K562 (cell line): ENCODE data around the gene COPA. TPM values are rescaled to one million over a fixed set of nuclear protein-coding genes. Genes with fewer than 3 reads are reported as not detected.

ENCODE experiments used
- ATAC-seq: fragments of 200-7000 bp; cut with Tn5 transposase; 3 replicates; pipeline ENCODE4 v1.9.1; 2020; ENCODE audit warnings: moderate library complexity
- BruUV-seq: library from RNA; stranded (reverse); fragments of 400-500 nt; replicated peaks from 2 replicates; lab custom pipeline; 2021; lab: Mats Ljungman, UMichigan
- CTCF ChIA-PET: fragments of 300-600 bp; formaldehyde crosslinking; extraction: SDS; loops from one replicate; lab custom pipeline; 2021; ENCODE audit warnings: low intra/inter-chr PET ratio; lab: Yijun Ruan, JAX
- POLR2A ChIA-PET: fragments of 300-600, 350-650 bp; sonication (Branson Sonifier 250); formaldehyde crosslinking; extraction: SDS; loops from one replicate; lab custom pipeline; 2021; ENCODE audit warnings: antibody characterized with exemption, inconsistent platforms; lab: Yijun Ruan, JAX
- DNase-seq, 4 experiments: peaks; one replicate each; pipeline versions ENCODE4 v3.0.0 to v3.0.0-alpha.2; 2011 to 2018; ENCODE audit warnings: low spot score in 3 of 4, mixed read lengths in 3 of 4; ENCODE audit errors: extremely low read depth in 1 of 4
- FAIRE-seq: peaks from 2 replicates; lab custom pipeline; 2011; peaks lifted over from hg19 to GRCh38; lab: Jason Lieb, UNC
- H2AFZ ChIP-seq: 2 replicates; pipeline ENCODE4 v1.6.0; 2011; ENCODE audit warnings: low read depth, low read length, control low read depth, inconsistent platforms
- H3K27ac ChIP-seq: fragments of 200-600 bp; 3 replicates; pipeline ENCODE4 v1.8.0; 2011; ENCODE audit warnings: low read depth, mild to moderate bottlenecking, control low read depth, inconsistent platforms, low read length, moderate library complexity, mixed read lengths; ENCODE audit errors: extremely low read depth
- H3K27me3 ChIP-seq, 2 experiments: fragments of 300-600 bp in 1 of 2; 2 replicates in 1 of 2; 3 replicates in 1 of 2; pipeline versions ENCODE4 v1.6.0 to v1.8.0; 2011; ENCODE audit warnings: inconsistent platforms in 2 of 2, low read length in 2 of 2, mild to moderate bottlenecking in 1 of 2, mixed read lengths in 1 of 2, moderate library complexity in 1 of 2; ENCODE audit not compliant: control insufficient read depth in 2 of 2, insufficient read depth in 2 of 2
- H3K36me3 ChIP-seq: fragments of 300-600 bp; 3 replicates; pipeline ENCODE4 v1.8.0; 2011; ENCODE audit warnings: mild to moderate bottlenecking, low read length, inconsistent platforms; ENCODE audit not compliant: control insufficient read depth, insufficient read depth
- H3K4me1 ChIP-seq, 2 experiments: fragments of 200-600 bp in 1 of 2; replicated peaks in 1 of 2; 2 replicates in 1 of 2; 3 replicates in 1 of 2; pipeline versions ENCODE4 v1.5.1 to v1.8.0; 2011; ENCODE audit warnings: inconsistent platforms in 2 of 2, low read length in 2 of 2, mild to moderate bottlenecking in 1 of 2, mixed read lengths in 1 of 2, moderate library complexity in 1 of 2; ENCODE audit not compliant: control insufficient read depth in 2 of 2, insufficient read depth in 2 of 2
- H3K4me2 ChIP-seq: 2 replicates; pipeline ENCODE4 v1.6.1; 2011; ENCODE audit warnings: low read length, control low read depth, inconsistent platforms, mixed read lengths; ENCODE audit not compliant: insufficient read depth
- H3K4me3 ChIP-seq: fragments of 200-600 bp; sonication (generic), shearing (Covaris generic); 2 replicates; pipeline ENCODE4 v1.5.1; 2016; ENCODE audit warnings: control low read depth, inconsistent platforms
- H3K79me2 ChIP-seq: fragments of 200-600 bp; 3 replicates; pipeline ENCODE4 v1.8.0; 2011; ENCODE audit warnings: low read length, inconsistent platforms; ENCODE audit not compliant: control insufficient read depth, insufficient read depth
- H3K9ac ChIP-seq, 2 experiments: 2 replicates each; pipeline versions ENCODE4 v1.6.0 to v1.6.1; 2011; ENCODE audit warnings: low read depth in 2 of 2, low read length in 2 of 2, control low read depth in 1 of 2, inconsistent platforms in 1 of 2, mild to moderate bottlenecking in 1 of 2, mixed read lengths in 1 of 2; ENCODE audit not compliant: insufficient read depth in 1 of 2
- H3K9me1 ChIP-seq: one replicate; pipeline ENCODE4 v1.6.0; 2011; ENCODE audit warnings: inconsistent platforms, mild to moderate bottlenecking, low read length, moderate library complexity; ENCODE audit not compliant: control insufficient read depth, insufficient read depth
- H3K9me3 ChIP-seq: replicated peaks from 2 replicates; pipeline ENCODE4 v1.5.1; 2011; ENCODE audit warnings: low read depth, low read length, inconsistent platforms; ENCODE audit not compliant: control insufficient read depth, insufficient read depth
- H4K20me1 ChIP-seq: replicated peaks from 2 replicates; pipeline ENCODE4 v1.6.1; 2011; ENCODE audit warnings: low read length, inconsistent platforms, mixed read lengths; ENCODE audit not compliant: control insufficient read depth, insufficient read depth
- ASH1L ChIP-seq: fragments of 450-650 bp; IDR thresholded peaks from 2 replicates; pipeline ENCODE4 v1.6.1; 2018; ENCODE audit warnings: borderline replicate concordance, mild to moderate bottlenecking, low read depth; ENCODE audit not compliant: partially characterized antibody
- E2F5 ChIP-seq: sonication (generic); formaldehyde crosslinking; IDR thresholded peaks from 2 replicates; pipeline ENCODE4 v1.8.0; 2022; ENCODE audit warnings: mild to moderate bottlenecking, missing genetic modification reagents
- FOXJ2 ChIP-seq: fragments of 200-800 bp; sonication (Bioruptor generic); IDR thresholded peaks from 2 replicates; pipeline ENCODE4 v1.6.1; 2016; ENCODE audit warnings: missing genetic modification characterization, missing compliant biosample characterization
- HEY1 ChIP-seq: fragments of 250-450 bp; sonication (Bioruptor Pico); IDR thresholded peaks from 2 replicates; pipeline ENCODE4 v1.5.0; 2020; ENCODE audit warnings: mild to moderate bottlenecking, moderate library complexity, borderline replicate concordance
- KDM2B ChIP-seq: fragments of 250-450 bp; sonication (Bioruptor Pico); IDR thresholded peaks from 2 replicates; pipeline ENCODE4 v1.8.0; 2021; ENCODE audit warnings: mild to moderate bottlenecking, moderate library complexity
- MED1 ChIP-seq: sonication (generic); formaldehyde crosslinking; IDR thresholded peaks from 2 replicates; pipeline ENCODE4 v1.8.1; 2023; ENCODE audit warnings: missing genetic modification reagents, borderline replicate concordance
- NR4A1 ChIP-seq, 2 experiments: fragments of 250-450 bp in 1 of 2; fragments of 450-650 bp in 1 of 2; sonication (Bioruptor Pico) in 1 of 2; IDR thresholded peaks; 2 replicates each; pipeline versions ENCODE4 v1.4.0 to v1.6.1; 2016 to 2020; ENCODE audit warnings: mild to moderate bottlenecking in 2 of 2, missing compliant biosample characterization in 1 of 2, missing genetic modification characterization in 1 of 2, moderate library complexity in 1 of 2
- SIN3A ChIP-seq, 2 experiments: fragments of 150-350 bp in 1 of 2; IDR thresholded peaks; 2 replicates each; pipeline ENCODE4 v1.6.1; 2011 to 2016; ENCODE audit warnings: borderline replicate concordance in 2 of 2, low read depth in 2 of 2, low read length in 2 of 2, mild to moderate bottlenecking in 2 of 2, moderate library complexity in 2 of 2; ENCODE audit not compliant: control insufficient read depth in 1 of 2
- USF1 ChIP-seq: sonication (generic); formaldehyde crosslinking; IDR thresholded peaks from 2 replicates; pipeline ENCODE4 v1.9.0; 2022; ENCODE audit warnings: mild to moderate bottlenecking, missing genetic modification reagents
- WGBS: fragments of 100-300 bp; shearing (Covaris generic); methylation state at CpG from one replicate; pipeline ENCODE4 v1.1.6; 2016; ENCODE audit warnings: low coverage, mixed read lengths; ENCODE audit not compliant: insufficient coverage; ENCODE audit errors: missing lambda C conversion rate; 5-methylcytosine and 5-hydroxymethylcytosine counted together
- in situ Hi-C: fragments of 300-500 bp; cut with MboI; formaldehyde crosslinking; loops from 4 replicates; pipeline ENCODE4 v1.15.0; 2018; ENCODE audit warnings: inconsistent platforms, mixed read lengths
- intact Hi-C: fragments of 100-400 bp; cut with micrococcal nuclease; formaldehyde crosslinking; loops from 2 replicates; pipeline ENCODE4 v1.14.2; 2022
- polyA plus RNA-seq, 8 experiments: library from polyadenylated mRNA; depleted of rRNA in 4 of 8; stranded (reverse) in 5 of 8; unstranded in 3 of 8; fragments of >200 nt; fragmentation: Nextera tagmentation in 2 of 8; fragmentation: Illumina TruSeq in 1 of 8; extraction: Ambion mirVana in 2 of 8; extraction: Trizol in 1 of 8; gene quantifications; 2 replicates each; pipeline versions ENCODE4 v1.2.1 to v1.2.3, GENCODE V29; 2011 to 2014; ENCODE audit warnings: inconsistent platforms in 1 of 8, missing spikeins in 1 of 8
- total RNA-seq, 7 experiments: library from RNA; depleted of rRNA in 6 of 7; stranded (reverse); fragments of >200 nt in 6 of 7; fragmentation: Illumina TruSeq in 2 of 7; extraction: Trizol in 2 of 7; gene quantifications; 2 replicates each; pipeline versions ENCODE4 v1.2.1 to v1.2.3, GENCODE V29; 2011 to 2021; ENCODE audit warnings: low replicate concordance in 1 of 7

The COPA gene
- total and polyA plus RNA-seq, 9 of the 15 experiments (the other 6 are each of a cell fraction or from before 2014, with no cell fraction given), result 49.8 to 222 (median 110) TPM

GRCh38 chr1:160261893-160262794 is 80.9 kb downstream of the COPA start, which contains the start of gene DCAF8 (continued):
- TF ChIP-seq E2F5 (CRISPR knock-in tag) (no peak), HEY1 (no peak), MED1 (CRISPR knock-in tag) (0 out of 2 replicates have a peak, but pooled peaks have one; percentile 67), USF1 (CRISPR knock-in tag) (peak; percentile 47; the same call in 1 of the 2 replicates), SIN3A (IDR thresholded peaks at IDR 0.05; ENCODE audit: borderline replicate concordance in 2 of 2, control insufficient read depth in 1 of 2, low read depth in 2 of 2, low read length in 2 of 2) (peak; percentile 72 to 73; a peak in 1 of 4 replicates)
- TF ChIP-seq, all 486 proteins: peak for 160

GRCh38 chr1:160261556-160261892 is 81.5 kb downstream of the COPA start:
- 2% methylated on average over 8 of the region's 8 CpGs for WGBS
- peak; percentile 52 to 73 (median 63) for DNase-seq
- Histone ChIP-seq H3K79me2 (peaks cover 56% of the 10 kb centered on the region), H4K20me1 (no peaks in the 10 kb centered on the region), H3K4me1 (peaks cover 6 to 20% of the 10 kb centered on the region in 2 experiments; a peak in 4 of 5 replicates), H2AFZ (peak overlapping the region; percentile 95), H3K9me1 (no peaks in the 10 kb centered on the region), H3K27ac (peak overlapping the region; percentile 98), H3K9ac (peak overlapping the region; percentile 98 to 99), H3K4me2 (peak overlapping the region; percentile 93), H3K36me3 (peaks cover 25% of the 10 kb centered on the region; the same call in 2 of the 3 replicates), H3K9me3 (no peaks in the 10 kb centered on the region), H3K4me3 (peak overlapping the region; percentile 77), H3K27me3 (no peaks in the 10 kb centered on the region)
- intact Hi-C loops (loop anchor here (5.0 to 10.0 kb wide), 2 partner anchors 116 to 337 kb away; partner anchors contain the start of gene TAGLN2), in situ Hi-C loops (no loop called here)
- ATAC-seq, result peak; percentile 68
- ChIA-PET POLR2A (interaction anchor here (0.6 to 3.0 kb wide), 6 partner anchors 9 to 165 kb away, joined by 3 to 31 read pairs (median 4); partner anchors contain the start of gene PEX19), CTCF (no interaction called here)
- FAIRE-seq, result peak; percentile 58
- BruUV-seq, result no TSS peak
- peak; percentile 74; the same call in 1 of the 2 replicates for TF ChIP-seq FOXJ2 (tag)
- TF ChIP-seq NR4A1 (CRISPR knock-in tag; IDR thresholded peaks at IDR 0.05), result no peak
- TF ChIP-seq NR4A1 (tag; IDR thresholded peaks at IDR 0.05), result no peak
- TF ChIP-seq ASH1L, result no peak
- no peak for TF ChIP-seq KDM2B
